Neural crest cell (in vitro differentiated cells): ENCODE results near the gene ARHGEF19. TPM values are rescaled to one million over a fixed set of nuclear protein-coding genes. Genes with fewer than 3 reads are reported as not detected.
A peak's percentile ranks its signal among the peaks of the same experiment; 100 is the strongest.

Experiments used
- DNase-seq: peaks from one replicate; pipeline ENCODE4 v3.0.0; 2021; ENCODE audit warnings: low read depth, mixed read lengths, low spot score
- H3K27ac Mint-ChIP-seq: one replicate; pipeline ENCODE4 v1.8.0; 2021; ENCODE audit warnings: mild to moderate bottlenecking, mixed read lengths; ENCODE audit not compliant: unreplicated experiment
- H3K27me3 Mint-ChIP-seq: 2 replicates; pipeline ENCODE4 v1.8.0; 2021; ENCODE audit warnings: low read depth, mild to moderate bottlenecking, mixed read lengths
- H3K36me3 Mint-ChIP-seq: 2 replicates; pipeline ENCODE4 v1.8.0; 2021; ENCODE audit warnings: low read depth, mild to moderate bottlenecking, mixed read lengths
- H3K4me1 Mint-ChIP-seq: 2 replicates; pipeline ENCODE4 v1.8.0; 2021; ENCODE audit warnings: mixed read lengths
- H3K4me3 Mint-ChIP-seq: one replicate; pipeline ENCODE4 v1.8.0; 2021; ENCODE audit warnings: mild to moderate bottlenecking, mixed read lengths
- H3K9me3 Mint-ChIP-seq: 2 replicates; pipeline ENCODE4 v1.8.0; 2021; ENCODE audit warnings: mixed read lengths
- total RNA-seq: library from RNA; stranded (reverse); gene quantifications from 2 replicates; pipeline ENCODE4 v1.2.1, GENCODE V29; 2021
- TF ChIP-seq, protein P1 (sequence below): fragments of 200-600 bp; sonication (generic); conservative IDR thresholded peaks from 2 replicates; pipeline ENCODE4 v1.5.0; 2021; ENCODE audit warnings: antibody characterized with exemption, mild to moderate bottlenecking

Gene ARHGEF19
- total RNA-seq, 1 donor from 2014 or later, result 9.0 TPM

DNA sequence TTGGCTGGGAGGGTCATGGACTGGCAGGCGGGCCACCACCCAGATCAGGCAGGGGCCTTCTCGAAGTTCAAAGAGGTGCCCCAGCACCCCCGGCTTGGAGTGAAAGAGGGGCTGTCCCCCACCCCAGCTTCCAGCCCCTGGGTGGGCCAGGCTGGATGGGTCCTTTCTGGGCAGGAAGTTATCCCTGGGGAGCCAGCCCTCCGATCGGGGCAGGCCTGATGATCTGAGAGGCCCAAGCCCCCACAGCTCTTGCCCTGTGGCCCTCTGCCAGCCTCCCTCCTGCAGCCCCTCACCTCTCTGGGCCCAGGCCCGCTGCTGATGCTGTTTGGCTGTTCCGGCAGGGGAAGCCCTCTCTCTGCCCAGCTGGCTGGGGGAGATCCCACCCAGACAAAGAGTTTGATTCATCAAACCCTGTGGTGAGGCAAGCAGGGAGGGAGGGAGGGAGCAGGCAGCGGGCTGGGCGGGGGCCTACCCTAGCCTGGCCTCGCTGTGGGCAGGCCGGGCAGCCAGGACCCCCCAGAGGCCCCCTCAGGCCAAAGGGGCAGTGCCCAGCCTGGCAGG, 2.5 kb downstream of the ARHGEF19 start:
- H3K9me3 Mint-ChIP-seq, result no peaks in the 10 kb centered on the region
- H3K4me1 Mint-ChIP-seq, result peaks cover 27% of the 10 kb centered on the region
- peak overlapping the region; percentile 5 for H3K4me3 Mint-ChIP-seq
- H3K36me3 Mint-ChIP-seq, result no peaks in the 10 kb centered on the region
- no peak overlapping the region for H3K27ac Mint-ChIP-seq
- DNase-seq, result no peak
- peaks cover 8% of the 10 kb centered on the region for H3K27me3 Mint-ChIP-seq
- TF ChIP-seq, protein P1, sequence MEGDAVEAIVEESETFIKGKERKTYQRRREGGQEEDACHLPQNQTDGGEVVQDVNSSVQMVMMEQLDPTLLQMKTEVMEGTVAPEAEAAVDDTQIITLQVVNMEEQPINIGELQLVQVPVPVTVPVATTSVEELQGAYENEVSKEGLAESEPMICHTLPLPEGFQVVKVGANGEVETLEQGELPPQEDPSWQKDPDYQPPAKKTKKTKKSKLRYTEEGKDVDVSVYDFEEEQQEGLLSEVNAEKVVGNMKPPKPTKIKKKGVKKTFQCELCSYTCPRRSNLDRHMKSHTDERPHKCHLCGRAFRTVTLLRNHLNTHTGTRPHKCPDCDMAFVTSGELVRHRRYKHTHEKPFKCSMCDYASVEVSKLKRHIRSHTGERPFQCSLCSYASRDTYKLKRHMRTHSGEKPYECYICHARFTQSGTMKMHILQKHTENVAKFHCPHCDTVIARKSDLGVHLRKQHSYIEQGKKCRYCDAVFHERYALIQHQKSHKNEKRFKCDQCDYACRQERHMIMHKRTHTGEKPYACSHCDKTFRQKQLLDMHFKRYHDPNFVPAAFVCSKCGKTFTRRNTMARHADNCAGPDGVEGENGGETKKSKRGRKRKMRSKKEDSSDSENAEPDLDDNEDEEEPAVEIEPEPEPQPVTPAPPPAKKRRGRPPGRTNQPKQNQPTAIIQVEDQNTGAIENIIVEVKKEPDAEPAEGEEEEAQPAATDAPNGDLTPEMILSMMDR, result no peak

DNA sequence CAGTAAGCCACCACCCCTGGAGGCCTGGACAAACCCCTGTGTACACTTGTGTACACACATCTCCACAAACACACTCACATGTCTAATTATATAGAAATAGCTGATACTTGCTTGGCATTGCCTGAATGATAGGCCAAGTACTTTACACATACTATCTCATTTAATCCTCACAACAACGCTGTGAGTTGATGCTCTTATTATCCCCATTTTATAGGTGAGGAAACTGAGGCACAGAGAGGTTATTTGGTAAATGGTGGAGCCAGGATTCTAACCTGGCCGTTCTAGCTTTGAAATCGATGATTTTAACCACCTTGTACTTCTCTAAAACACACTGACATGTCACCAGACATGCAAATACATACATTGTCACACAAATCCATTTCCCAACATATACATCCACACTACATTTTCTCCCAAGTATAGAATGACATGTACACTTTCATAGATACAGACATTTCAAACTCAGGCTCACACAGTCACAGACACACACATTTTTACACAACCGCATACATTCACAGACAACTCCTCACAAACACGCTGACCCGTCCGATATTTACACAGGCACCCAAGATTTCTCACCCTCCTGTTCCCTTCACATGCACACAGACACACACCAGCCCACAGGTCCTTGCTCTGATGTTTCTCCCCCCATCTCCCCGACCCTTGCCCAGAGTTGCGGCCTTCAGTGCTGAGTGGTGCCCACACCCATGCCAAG, 3.2 kb downstream of the ARHGEF19 start:
- Mint-ChIP-seq H3K9me3 (no peaks in the 10 kb centered on the region), H3K27me3 (peaks cover 8% of the 10 kb centered on the region), H3K4me3 (peak overlapping the region; percentile 56), H3K36me3 (no peaks in the 10 kb centered on the region), H3K4me1 (peaks cover 27% of the 10 kb centered on the region), H3K27ac (no peak overlapping the region)
- TF ChIP-seq, protein P1, result no peak
- no peak for DNase-seq

DNA sequence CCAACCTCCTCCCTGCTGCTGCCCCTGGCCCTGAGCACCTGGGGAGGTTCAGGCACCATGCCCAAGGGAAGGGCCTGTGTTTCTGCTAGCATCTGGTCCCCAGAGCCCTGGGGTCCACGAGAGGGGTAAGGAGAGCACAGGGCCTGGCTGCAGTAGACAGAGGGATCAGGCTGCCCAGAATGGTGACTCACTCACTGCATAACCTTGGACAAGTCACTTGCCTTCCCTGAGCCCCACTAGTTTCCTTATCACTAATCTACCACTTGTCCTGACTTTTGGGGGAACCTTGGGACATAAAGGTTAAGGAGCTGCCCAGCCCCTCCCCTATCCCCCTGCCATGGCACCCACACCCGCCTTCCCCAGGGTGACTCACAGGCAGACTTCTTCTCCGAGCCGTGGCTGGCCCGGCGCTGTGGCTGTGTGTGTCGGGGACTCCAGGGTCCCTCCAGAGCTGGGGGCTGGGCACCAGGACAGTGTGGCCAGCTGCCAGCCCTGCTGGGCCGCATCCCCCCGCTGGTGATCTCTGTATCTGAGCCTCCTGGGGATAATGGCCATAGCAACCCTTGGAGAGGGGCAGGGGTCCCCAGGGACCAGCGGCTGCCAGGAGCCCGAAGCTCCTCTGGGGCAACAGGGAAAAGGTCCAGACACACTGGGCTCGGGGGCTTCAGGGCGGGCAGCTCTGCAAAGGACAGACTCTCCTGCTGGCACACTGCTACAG, 4.0 kb downstream of the ARHGEF19 start:
- H3K27me3 Mint-ChIP-seq, result peaks cover 8% of the 10 kb centered on the region
- H3K4me1 Mint-ChIP-seq, result peaks cover 27% of the 10 kb centered on the region
- no peaks in the 10 kb centered on the region for H3K9me3 Mint-ChIP-seq
- no peak for DNase-seq
- H3K27ac Mint-ChIP-seq, result no peak overlapping the region
- H3K36me3 Mint-ChIP-seq, result no peaks in the 10 kb centered on the region
- H3K4me3 Mint-ChIP-seq, result no peak overlapping the region
- TF ChIP-seq, protein P1, result no peak

DNA sequence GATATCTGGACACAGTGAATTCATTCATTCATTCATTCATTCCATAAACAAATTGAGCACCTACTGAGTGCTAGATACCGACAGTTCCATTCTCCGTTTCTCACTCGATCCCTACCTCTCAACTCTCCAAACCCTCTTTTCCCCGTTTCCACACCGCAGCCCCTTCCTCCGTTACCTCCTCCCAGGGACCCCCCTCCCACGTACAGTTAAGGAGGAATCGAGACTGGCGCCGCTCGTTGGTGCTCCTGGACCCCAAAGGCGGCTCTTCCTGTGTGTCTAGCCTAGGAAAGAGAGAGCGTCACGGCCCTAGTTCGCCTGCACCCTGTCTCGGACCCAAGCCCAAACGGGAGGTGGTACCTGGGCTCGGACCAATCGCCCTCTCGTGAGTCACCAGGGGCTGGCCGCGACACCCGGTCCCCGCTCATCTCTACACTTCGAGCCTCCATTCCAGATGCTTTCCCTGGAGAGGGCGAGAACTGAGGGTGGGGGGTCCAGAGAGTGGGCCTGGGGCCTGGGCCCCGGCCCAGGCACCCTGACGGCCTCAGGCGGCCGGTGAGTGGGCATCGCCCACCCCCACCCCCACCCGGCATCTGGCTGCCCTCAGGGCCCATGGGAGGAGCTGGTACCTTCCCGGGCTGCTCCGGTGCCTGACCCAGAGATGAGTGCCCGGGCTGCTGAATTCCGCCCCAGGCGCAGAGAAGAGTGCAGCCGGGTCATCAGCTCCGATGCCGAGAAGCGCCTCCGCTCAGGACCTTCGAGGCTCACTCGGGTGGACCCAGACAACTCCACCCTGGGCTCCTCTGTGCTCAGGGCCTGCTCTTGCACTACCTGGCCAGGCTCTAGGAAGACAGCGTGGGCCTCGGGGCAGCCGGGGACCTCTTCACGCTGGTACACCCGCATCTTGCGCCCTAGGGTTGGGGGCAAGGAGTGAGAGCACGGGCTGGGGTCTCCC, 4.9 kb downstream of the ARHGEF19 start:
- H3K4me3 Mint-ChIP-seq, result peak overlapping the region; percentile 76
- TF ChIP-seq, protein P1, result no peak
- peaks cover 2% of the 10 kb centered on the region for H3K27me3 Mint-ChIP-seq
- H3K36me3 Mint-ChIP-seq, result no peaks in the 10 kb centered on the region
- no peak for DNase-seq
- peaks cover 23% of the 10 kb centered on the region for H3K4me1 Mint-ChIP-seq
- no peaks in the 10 kb centered on the region for H3K9me3 Mint-ChIP-seq
- peak overlapping the region; percentile 68 for H3K27ac Mint-ChIP-seq
